Activated CD8-positive, alpha-beta memory T cell treated with anti-CD3 and anti-CD28 coated beads for 4 hours (primary cell): Measurements from ENCODE around the gene RNF19B.

Experiments used
- DNase-seq, 2 donors: peaks; one replicate each; pipeline ENCODE4 v3.0.0-alpha.2; 2020; ENCODE audit warnings: low read depth in 2 of 2

The RNF19B gene

DNA sequence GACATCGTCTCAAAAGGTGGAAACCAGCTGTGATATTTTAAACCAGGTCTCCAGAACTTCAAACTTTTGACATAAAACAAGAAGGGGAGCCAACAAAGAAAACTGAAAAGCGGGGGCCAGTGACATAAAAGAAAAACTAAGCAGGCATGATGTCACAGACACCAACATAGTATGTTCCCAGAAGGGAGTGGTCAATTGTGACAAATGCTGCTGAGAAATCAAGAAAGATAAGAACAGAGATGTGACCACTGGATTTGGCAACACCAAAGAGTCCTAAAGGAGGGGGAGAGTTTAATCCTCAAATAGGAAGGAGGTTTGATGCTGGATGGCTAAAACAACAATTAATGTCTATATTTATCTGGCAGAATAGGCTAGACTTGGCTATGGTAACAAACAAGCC is 2.3 kb upstream of the RNF19B start:
- DNase-seq, result no peak

DNA sequence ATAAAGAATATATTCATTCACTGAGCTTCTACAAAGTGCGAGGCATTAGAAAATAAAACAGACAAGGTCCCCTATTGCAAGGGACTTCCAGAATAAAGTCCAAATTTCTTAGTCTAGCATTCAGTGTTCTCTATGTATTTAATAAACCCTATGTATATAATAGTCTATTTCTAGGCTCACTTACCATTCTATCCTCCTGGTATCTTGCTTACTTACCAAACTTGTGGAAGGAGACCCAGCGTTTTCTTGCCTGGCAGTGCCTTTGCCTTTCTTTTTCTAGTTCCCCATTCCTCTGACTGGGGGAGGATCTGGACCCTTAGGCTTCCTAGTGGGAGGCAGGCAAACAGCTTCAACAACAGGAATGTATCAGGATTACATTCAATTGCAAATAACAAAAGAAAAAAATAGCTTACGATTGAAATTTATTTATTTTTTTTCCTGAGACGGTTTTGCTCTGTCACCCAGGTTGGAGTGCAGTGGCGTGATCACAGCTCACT is 690 bp upstream of the RNF19B start:
- DNase-seq, result no peak

DNA sequence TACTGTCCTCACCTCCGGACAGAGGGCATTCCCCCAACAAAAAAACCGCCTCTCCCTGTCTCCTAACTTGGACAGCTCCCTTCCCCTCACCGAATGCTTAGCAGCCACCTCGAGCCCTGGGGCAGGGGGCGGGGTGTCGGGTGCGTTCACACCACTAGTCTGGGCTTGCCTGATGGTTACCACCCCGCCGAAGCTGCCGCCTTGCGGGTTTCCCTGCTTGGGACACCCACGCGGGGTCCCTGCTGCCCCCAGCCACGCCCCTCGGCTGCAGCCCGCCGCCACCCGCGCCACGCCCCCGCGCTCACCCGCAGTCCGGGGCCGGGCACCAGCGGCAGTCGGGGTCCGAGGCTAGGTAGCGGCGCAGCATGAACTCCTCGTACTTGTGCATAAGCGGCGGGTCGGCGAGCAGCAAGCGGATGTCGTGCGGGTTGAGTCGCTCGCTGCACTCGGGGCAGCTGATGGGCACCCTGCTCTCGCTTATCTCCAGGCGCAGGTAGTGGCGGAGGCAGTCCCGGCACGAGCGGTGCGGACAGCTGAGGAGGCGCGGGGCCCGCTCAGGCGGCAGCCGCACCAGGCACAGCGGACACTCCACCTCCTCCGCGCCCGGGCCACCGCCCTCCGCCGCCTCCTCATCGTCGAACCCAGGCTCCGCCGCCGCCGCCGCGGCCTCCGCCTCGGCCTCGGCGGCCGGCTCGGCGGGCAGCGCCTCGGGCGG is 706 bp downstream of the RNF19B start:
- DNase-seq, result peak; percentile 28 to 33

DNA sequence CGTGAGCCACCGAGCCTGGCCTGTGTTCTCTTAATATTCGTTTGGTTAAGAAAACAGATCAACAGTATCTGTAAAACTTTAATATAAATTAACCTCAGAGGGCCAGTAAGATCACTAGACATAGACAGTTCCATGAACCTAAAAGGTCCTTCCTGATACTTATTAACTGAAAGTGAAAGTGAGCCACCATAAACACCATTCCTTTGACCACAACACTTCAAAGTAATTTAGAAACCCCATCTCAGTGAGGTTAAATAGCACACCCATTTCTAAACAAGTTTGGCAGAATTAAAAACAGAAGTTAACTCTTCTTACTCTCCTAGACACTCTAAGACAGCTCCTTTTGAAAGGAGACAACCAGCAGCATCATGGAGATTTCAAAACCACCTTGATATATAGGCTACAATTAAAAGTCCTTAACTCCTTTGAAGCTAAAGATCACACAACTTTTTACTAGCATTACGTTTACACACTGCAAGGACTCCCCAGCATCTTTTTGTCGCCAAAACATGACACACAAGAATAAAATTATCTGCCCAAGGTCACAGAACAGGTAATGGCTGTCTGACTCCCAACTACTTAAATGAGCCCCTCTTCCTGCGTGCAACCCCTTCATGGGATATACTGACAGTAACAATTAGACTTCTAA is 2.2 kb downstream of the RNF19B start:
- DNase-seq, result no peak

DNA sequence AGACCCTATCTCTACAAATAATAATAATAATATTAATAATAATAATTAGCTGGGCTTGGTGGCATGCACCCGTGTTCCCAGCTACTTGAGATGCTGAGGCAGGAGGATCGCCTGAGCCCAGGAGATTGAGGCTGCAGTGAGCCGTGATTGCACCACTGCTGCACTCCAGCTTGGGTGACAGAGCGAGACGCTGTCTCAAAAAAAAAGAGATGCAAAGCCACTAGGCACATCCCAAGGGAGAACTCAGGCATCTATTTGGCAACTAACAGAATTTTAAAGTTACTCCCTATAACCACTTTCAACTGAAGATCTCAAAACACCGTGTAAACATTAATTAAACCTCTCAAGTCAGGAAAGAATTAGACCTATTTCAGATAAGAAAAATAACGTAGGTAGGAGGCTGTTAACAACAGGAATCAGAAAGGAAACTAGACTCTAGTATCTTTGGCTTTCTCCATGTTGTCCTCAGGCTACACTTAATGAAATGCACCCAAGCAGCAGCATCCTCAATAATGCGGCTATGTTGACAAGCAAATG is 3.7 kb downstream of the RNF19B start:
- DNase-seq, result no peak

DNA sequence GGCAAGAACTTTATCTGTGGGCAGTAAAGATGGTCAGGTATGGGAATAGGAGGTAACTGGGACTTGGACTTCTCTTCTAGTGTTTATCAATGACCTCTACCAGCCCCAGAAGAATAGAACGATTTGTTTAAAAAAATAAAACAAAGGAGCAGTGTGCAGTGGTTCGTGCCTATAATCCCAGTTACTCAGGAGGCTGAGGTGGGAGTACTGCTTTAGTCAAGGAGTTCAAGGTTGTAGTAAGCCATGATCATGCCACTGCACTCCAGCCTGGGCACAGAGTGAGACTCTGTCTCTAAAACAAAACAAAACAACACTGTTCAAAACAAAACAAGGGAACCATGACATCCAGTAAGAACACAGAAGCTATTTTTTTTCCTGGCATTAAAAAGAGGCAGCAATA is 4.3 kb downstream of the RNF19B start:
- no peak for DNase-seq

DNA sequence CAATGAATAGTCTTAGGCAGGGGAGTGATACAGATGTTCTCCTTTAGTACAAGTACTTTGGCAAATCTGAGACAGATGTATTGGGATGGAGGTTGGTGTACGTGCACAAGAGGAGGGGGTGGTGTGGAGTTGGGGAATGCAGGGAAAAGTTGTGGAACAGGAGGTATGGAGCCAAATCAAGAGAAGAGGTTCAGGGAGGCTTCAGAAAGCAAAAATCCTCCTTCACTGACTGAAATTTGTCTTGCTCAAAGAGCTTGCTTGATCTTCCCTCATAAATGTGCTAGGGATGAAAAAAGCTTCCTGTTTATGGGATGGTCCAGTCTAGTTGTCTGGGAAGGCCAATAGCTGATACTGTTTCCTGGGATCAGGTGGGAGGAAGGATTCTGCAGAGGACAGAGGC is 5.8 kb downstream of the RNF19B start:
- DNase-seq, result no peak

DNA sequence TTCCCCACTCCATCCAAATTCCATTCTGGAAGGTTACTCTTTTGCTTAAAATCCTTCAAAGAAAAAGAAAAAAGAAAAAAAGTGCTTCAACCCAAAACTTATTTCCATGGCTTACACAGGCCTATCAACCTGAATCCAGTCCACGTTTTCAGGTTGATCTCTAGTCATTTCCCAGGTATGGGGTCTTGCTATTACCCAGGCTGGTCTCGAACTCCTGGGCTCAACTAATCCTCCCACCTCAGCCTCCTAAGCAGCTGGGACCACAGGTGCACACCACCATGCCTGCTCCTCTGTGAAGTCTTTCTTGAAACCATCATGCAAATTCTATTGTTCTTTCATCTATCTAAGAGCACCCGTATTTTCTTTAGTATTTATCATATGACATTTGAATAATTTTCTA is 7.6 kb downstream of the RNF19B start:
- no peak for DNase-seq

DNA sequence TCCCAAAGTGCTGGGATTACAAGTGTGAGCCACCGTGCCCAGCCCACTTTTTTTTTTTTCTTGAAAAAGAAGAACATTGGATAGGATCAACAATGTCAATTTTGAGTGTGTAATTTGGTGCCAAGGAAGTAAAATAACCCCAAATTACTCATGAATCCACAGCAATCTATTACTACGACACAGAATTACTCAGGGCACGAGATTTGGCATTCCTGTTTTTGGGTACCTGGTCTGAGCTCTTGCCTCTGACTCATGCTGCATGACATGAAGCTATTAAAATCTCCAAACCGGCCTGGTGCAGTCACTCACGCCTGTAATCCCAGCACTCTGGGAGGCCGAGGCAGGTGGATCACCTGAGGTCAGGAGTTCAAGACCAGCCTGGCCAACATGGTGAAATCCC is 10.4 kb downstream of the RNF19B start:
- no peak for DNase-seq

DNA sequence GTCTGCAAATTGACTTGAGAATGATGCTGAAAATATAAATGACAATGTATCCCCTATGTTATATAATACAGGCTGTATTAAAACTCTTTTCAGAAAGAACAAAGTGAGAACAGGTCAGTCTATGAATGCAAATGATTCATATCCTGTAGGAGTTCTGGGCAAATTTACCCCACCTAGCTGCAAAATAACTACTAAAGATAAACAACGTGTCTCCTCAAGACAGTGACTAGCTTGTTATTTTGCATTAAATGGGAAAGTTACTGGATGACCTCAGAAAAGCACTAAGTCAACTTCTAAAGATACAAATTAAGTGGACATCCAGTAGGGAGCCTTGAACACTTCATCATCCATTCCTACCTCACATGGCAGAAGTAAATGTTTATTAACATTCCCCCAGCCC is 11.1 kb downstream of the RNF19B start:
- DNase-seq, result no peak

DNA sequence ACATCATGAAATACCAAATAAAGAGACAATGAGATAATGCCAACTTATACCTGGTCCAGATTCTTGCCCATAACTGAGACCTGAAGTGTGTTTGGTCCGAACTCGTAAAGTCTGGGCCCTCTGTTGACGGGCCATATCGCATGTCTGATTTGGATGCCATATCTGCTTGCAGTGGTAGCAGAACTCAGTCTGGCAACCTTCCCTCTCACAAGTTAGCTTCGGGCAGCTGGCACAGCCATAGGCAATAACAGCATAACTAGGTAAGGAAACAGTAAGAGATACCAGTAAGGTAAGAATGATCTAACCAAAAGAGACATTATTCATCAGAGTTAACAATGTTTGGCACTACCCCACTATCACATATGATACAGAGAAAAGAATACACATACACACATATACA is 15.1 kb downstream of the RNF19B start:
- DNase-seq, result no peak

DNA sequence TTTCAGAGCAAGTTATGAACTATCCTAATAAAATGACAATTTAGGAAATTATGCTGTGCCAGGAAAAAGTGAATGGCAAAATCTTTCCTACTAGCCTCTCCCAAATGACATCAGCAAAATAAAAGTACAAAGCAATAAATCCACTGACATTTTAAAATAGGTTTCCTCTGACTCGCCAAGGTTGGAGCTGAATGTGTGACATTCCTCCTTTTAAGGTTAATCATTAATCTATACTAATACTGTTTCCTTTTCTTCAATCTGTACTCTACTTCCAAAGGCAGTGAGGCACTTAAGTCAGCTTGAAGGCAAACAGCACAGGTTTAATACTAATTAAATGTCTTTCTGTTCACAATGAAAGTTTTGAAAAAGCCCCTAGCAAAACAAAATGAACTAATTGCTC is 15.7 kb downstream of the RNF19B start:
- no peak for DNase-seq

DNA sequence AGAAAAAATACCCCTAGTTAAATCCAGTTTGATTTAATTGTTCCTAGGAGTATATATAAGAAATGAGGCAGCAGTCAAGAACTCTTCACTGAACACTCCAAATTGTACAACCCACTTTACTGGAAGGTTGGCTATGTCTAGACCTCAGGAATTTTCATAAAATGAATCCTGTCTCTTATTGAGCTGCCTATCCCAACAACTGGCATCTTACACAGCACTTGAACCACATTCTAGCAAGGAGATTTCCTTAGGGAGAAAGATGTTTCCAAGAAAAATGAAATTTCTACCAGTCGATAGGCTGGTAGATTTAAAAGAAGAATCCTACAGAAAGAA is 16.3 kb downstream of the RNF19B start:
- DNase-seq, result no peak

DNA sequence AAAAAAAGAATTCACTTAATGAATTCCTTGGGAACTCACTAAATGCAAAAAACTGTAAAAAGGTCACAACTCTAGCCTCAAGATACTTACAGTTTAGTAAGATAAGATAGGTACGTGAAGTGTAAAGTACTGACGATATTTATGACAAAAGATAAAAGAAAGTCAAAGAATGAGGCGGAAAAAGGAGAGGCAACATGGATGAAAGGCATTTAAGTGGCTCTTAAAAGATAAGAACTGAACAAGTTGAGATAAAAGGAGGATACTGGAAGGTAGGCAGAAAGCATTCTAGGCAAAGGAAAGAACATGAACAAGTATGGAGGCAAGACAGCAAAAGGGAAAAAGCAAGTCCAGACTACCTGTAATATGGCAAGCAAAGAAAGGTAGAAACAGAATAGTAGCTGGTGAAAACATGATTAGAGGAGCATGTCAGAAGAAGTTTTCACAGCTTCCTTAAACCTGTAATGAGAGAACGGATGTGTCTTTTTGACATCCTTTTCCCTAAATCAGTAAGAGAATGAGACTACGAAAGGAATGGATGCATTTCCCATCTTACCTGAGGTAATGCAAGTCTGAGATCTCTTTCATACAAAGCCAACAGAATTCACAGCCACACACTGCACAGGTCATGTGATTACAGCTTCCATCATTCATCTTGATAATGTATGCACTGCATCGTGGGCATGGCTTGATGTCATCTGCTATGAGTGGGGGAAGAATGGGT is 16.8 kb downstream of the RNF19B start:
- no peak for DNase-seq

DNA sequence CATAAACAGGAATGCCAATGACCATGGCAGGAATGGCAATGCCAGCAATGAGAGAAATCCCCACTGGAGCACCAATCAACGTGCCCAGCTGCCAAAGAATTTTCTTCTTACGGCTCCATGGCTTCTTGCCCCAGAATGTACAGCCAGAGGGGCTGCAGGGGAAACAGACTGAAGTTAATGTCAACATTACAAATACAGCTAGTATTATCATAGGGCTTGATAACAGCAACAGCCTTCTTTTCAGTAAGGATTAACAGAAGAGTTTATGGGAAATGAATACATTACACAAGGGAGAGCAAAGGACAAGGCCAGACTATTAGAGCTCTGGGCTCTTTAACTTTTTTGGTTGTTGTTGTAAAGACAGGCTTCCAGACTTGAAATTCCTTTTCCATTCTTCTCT is 18.2 kb downstream of the RNF19B start:
- DNase-seq, result no peak

DNA sequence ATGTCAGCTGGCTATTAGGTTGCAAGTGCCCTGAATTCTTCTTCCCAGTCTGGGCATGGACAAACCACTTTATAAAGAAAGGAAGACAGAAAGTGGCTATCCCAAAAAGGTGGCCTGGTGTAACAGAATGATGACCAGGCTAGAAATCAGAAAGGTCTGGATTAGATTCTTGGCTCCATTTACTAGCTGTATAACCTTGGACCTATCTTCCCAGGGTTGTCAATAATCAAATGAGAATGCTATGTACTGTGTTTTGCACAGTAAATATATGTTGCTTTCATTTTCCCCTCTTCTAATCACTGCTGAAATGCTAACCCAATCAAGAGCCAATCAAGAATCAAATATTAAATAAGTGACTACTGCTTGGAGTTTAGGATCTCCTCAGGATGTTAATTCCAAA is 20.4 kb downstream of the RNF19B start:
- no peak for DNase-seq

DNA sequence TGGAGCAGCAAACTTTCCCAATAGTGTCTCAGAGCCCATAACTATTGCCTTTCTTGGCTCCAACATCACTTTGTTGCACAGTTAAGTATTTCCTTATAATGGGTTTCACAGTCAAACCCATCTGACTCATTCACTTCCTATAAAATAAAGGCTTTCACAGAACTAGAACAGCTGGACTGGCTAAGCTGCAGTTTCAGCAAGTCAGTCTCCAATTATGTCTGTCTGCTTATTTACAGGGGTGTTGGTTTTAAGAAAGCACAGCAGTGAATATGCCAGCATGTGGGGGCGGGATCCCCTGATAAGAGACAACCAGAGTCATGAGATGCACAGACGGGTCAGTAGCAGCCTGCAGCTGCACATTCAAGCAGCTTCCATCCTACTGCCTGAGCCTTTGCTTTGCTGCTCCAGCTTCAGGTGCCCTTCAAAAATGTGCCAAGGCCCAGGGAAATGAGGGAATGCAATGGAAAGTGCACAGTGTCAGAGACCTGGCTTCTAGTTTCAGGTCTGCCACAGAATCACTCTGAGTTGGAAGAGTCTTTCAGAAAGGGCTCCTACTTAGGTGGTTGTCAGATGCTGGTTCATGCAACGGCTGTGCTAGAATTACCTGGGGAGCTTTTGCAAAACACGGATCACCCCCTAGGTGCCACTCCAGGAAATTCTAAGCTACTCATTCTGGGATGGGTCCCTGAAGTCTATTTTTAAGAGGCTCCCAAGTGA is 24.8 kb downstream of the RNF19B start:
- no peak for DNase-seq

DNA sequence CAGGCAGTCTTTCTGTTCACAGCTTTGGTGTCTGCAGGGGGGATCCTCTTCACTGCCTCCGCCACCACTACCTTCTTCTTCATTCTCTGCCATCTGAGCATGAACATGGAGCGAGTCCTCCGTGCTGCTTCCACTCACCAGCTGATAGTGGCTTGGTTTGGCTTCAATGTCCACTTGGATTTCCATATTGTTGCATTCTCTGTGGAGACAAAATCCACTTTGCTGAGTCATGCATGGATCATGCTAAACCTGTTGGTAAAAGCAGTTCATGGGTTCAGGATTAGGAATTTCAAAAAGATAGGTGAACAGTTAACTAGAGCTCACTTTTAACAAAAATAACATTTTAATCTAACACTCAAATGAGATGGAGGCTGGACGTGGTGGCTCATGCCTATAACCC is 27.5 kb downstream of the RNF19B start:
- no peak for DNase-seq

DNA sequence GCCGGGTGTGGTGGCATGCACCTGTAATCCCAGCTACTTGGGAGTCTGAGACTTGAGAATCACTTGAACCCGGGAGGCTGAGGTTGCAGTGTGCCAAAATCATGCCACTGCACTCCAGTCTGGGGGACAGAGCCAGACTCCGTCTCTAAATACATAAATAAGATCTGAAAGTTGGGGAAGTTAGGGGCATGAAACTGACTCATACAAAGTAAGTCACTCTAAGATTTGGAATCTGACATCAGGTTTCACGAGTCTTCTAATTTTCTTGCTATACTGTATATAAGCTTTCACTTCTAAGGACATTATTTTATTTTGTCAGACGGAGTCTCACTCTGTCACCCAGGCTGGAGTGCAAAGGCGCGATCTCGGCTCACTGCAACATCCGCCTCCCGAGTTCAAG is 30.1 kb downstream of the RNF19B start:
- DNase-seq, result no peak

DNA sequence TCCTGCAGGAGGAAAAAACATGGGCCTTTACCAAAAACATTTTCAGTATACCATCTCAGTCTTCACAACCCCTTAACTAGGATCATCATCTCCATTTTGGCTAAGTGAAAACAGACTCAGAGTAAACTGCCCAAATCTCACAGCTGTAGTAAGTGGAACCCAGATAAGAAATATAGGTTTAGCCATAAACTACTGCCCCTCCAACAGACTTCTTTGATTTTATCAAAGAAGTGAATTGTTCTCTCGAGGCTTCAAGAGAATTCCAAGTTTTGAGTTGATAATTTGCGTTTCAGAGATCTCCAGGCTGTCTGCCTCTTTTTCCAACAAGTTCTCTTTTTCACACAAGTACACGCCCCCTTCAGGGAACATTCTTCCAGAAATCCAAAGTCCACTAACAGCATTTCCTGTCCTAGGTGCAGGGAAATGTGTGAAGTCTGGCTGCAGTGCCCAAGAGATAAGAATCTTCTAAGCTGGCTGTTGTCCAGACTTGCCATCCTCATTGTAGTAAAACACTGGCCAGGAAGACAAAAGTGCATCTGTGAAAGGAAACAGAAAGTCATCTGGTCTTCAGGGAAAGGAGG is 30.8 kb downstream of the RNF19B start:
- no peak for DNase-seq

DNA sequence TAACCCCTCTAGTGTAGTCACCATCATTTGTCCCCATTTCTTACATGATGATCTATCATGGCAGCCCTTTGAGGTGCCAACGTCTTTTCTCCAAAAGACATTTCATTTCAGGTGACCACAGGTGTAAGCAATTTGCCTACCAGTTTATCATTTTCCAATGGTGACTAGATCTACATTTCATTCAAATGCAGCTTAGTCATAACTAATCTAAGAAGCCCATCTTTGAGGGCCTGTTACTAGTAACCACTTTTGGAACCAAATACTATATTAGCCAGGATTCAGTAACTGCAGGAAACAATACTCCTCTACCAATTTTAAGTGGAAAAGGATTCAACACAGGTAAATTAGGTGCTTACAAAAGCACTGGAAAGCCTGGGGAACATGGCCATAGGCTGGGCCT is 32.8 kb downstream of the RNF19B start:
- no peak for DNase-seq

DNA sequence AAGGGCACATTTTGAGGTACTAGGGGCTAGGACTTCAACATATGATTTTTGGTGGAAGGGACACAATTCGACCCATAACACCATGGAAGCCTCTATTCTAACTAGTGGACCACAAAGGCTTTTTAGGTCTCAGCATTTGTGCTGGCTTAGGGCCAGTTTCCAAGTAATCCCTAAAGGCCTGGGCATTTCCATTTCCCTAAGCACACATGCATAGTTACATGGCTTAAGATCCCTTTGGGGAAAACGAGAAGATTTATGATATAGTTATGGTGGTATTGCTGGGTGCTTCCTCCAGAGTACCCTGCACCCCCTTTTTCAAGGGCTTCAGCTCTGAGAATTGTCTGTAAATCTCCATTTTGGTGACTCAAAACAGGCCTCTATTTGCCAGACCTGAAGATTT is 35.2 kb downstream of the RNF19B start:
- no peak for DNase-seq
